H1 (cell line): ENCODE results near the gene ACRV1. TPM values are rescaled to one million over a fixed set of nuclear protein-coding genes. Genes with fewer than 3 reads are reported as not detected.

ENCODE experiments used
- CTCF ChIA-PET: fragments of 300-600 bp; sonication (Branson Sonifier 250); formaldehyde crosslinking; loops from one replicate; lab custom pipeline; 2021; ENCODE audit not compliant: partially characterized antibody; lab: Charles Lee
- POLR2A ChIA-PET: fragments of 300-600 bp; sonication (Branson Sonifier 250); formaldehyde crosslinking; loops from one replicate; lab custom pipeline; 2021; ENCODE audit warnings: inconsistent platforms; ENCODE audit not compliant: partially characterized antibody; lab: Charles Lee
- DNase-seq, 2 experiments: peaks; one replicate each; pipeline versions ENCODE4 v3.0.0 to v3.0.0-alpha.2; 2010 to 2022; ENCODE audit warnings: low spot score in 2 of 2, low read depth in 1 of 2, mixed read lengths in 1 of 2
- FAIRE-seq: peaks from 2 replicates; lab custom pipeline; 2011; peaks lifted over from hg19 to GRCh38; lab: Jason Lieb, UNC
- H2AFZ ChIP-seq: 2 replicates; pipeline ENCODE4 v1.8.1; 2012; ENCODE audit warnings: low read length, inconsistent platforms
- H2AK5ac ChIP-seq: 2 replicates; pipeline ENCODE4 v1.6.1; 2013; ENCODE audit warnings: low read depth, low read length
- H2BK120ac ChIP-seq: replicated peaks from 2 replicates; pipeline ENCODE3; 2013; ENCODE audit warnings: low read depth, low read length, inconsistent platforms
- H2BK12ac ChIP-seq: 2 replicates; pipeline ENCODE4 v1.6.1; 2013; ENCODE audit warnings: low read depth, low read length
- H2BK15ac ChIP-seq: 2 replicates; pipeline ENCODE4 v1.6.1; 2013; ENCODE audit warnings: low read length
- H2BK20ac ChIP-seq: 2 replicates; pipeline ENCODE4 v1.6.1; 2013; ENCODE audit warnings: low read length
- H2BK5ac ChIP-seq: 2 replicates; pipeline ENCODE4 v1.6.1; 2013; ENCODE audit warnings: low read depth, low read length
- H3K14ac ChIP-seq: 2 replicates; pipeline ENCODE4 v1.6.1; 2013; ENCODE audit warnings: inconsistent platforms; ENCODE audit not compliant: insufficient read length
- H3K18ac ChIP-seq: 2 replicates; pipeline ENCODE4 v1.6.1; 2013; ENCODE audit warnings: low read length; ENCODE audit errors: extremely low read depth
- H3K23ac ChIP-seq: 2 replicates; pipeline ENCODE4 v1.6.1; 2013; ENCODE audit warnings: inconsistent platforms; ENCODE audit not compliant: insufficient read length
- H3K23me2 ChIP-seq: 2 replicates; pipeline ENCODE4 v1.6.1; 2013; ENCODE audit warnings: low read depth, low read length
- H3K27ac ChIP-seq: 2 replicates; pipeline ENCODE4 v1.6.1; 2011; ENCODE audit warnings: low read depth, low read length, inconsistent platforms
- H3K27me3 ChIP-seq, 4 experiments: replicated peaks in 1 of 4; 1 replicate in 1 of 4; 2 replicates in 3 of 4; pipeline versions ENCODE4 v1.6.1 to v1.8.1; 2011 to 2013; ENCODE audit warnings: low read length in 3 of 4, mild to moderate bottlenecking in 3 of 4, inconsistent platforms in 2 of 4, mixed read lengths in 2 of 4, moderate library complexity in 1 of 4; ENCODE audit not compliant: control insufficient read depth in 3 of 4, insufficient read depth in 3 of 4; ENCODE audit errors: extremely low read depth in 1 of 4
- H3K36me3 ChIP-seq, 4 experiments: 2 replicates each; pipeline versions ENCODE4 v1.6.1 to v1.8.1; 2011 to 2013; ENCODE audit warnings: mild to moderate bottlenecking in 4 of 4, low read length in 3 of 4, moderate library complexity in 2 of 4, control low read depth in 1 of 4, inconsistent platforms in 1 of 4; ENCODE audit not compliant: insufficient read depth in 4 of 4, control insufficient read depth in 2 of 4
- H3K4ac ChIP-seq: replicated peaks from 2 replicates; pipeline ENCODE3; 2013; ENCODE audit warnings: low read length, low read depth, mixed read lengths, inconsistent platforms; ENCODE audit not compliant: insufficient read length
- H3K4me1 ChIP-seq, 4 experiments: replicated peaks in 1 of 4; 1 replicate in 1 of 4; 2 replicates in 3 of 4; pipeline versions ENCODE4 v1.6.1 to v1.8.1; 2011 to 2013; ENCODE audit warnings: low read length in 3 of 4, inconsistent platforms in 2 of 4, mixed read lengths in 1 of 4; ENCODE audit not compliant: insufficient read depth in 4 of 4, control insufficient read depth in 3 of 4
- H3K4me2 ChIP-seq, 2 experiments: 2 replicates each; pipeline versions ENCODE4 v1.6.1 to v1.8.1; 2011 to 2013; ENCODE audit warnings: low read depth in 2 of 2, low read length in 2 of 2, control low read depth in 1 of 2, inconsistent platforms in 1 of 2, mild to moderate bottlenecking in 1 of 2; ENCODE audit not compliant: insufficient read depth in 1 of 2
- H3K4me3 ChIP-seq, 4 experiments: fragments of 200-600, 300-600 bp in 1 of 4; sonication (generic), shearing (Covaris generic), sonication (Bioruptor Twin) in 1 of 4; 2 replicates each; pipeline versions ENCODE4 v1.5.1 to v1.8.1; 2011 to 2016; ENCODE audit warnings: low read length in 4 of 4, low read depth in 3 of 4, control low read depth in 2 of 4, inconsistent platforms in 2 of 4, mild to moderate bottlenecking in 2 of 4, mixed read lengths in 1 of 4, moderate library complexity in 1 of 4; ENCODE audit not compliant: insufficient read depth in 2 of 4; ENCODE audit errors: extremely low read depth in 1 of 4
- H3K56ac ChIP-seq: replicated peaks from 2 replicates; pipeline ENCODE3; 2013; ENCODE audit warnings: low read depth, mild to moderate bottlenecking, mixed read lengths, low read length, inconsistent platforms; ENCODE audit not compliant: insufficient read length
- H3K79me1 ChIP-seq: 2 replicates; pipeline ENCODE4 v1.6.1; 2013; ENCODE audit warnings: low read depth, low read length, control low read depth
- H3K79me2 ChIP-seq, 2 experiments: 2 replicates each; pipeline versions ENCODE4 v1.6.1 to v1.8.1; 2012 to 2013; ENCODE audit warnings: low read length in 2 of 2, mild to moderate bottlenecking in 2 of 2, inconsistent platforms in 1 of 2; ENCODE audit not compliant: insufficient read depth in 2 of 2, control insufficient read depth in 1 of 2
- H3K9ac ChIP-seq, 4 experiments: replicated peaks in 1 of 4; 1 replicate in 1 of 4; 2 replicates in 3 of 4; pipeline versions ENCODE4 v1.6.1 to v1.8.1; 2011 to 2013; ENCODE audit warnings: low read depth in 3 of 4, low read length in 3 of 4, control low read depth in 2 of 4, mild to moderate bottlenecking in 2 of 4, moderate library complexity in 2 of 4, inconsistent platforms in 1 of 4; ENCODE audit errors: extremely low read depth in 1 of 4
- H3K9me3 ChIP-seq, 2 experiments: 2 replicates each; pipeline versions ENCODE4 v1.6.1 to v1.8.1; 2012 to 2013; ENCODE audit warnings: mild to moderate bottlenecking in 2 of 2, moderate library complexity in 2 of 2, control low read depth in 1 of 2, inconsistent platforms in 1 of 2, low read depth in 1 of 2, low read length in 1 of 2, mixed read lengths in 1 of 2; ENCODE audit not compliant: insufficient read depth in 2 of 2
- H4K20me1 ChIP-seq, 2 experiments: replicated peaks in 1 of 2; 2 replicates each; pipeline versions ENCODE3 to v1.8.1; 2011 to 2013; ENCODE audit warnings: inconsistent platforms in 2 of 2, low read length in 2 of 2, mild to moderate bottlenecking in 1 of 2; ENCODE audit not compliant: insufficient read depth in 2 of 2, control insufficient read depth in 1 of 2
- H4K5ac ChIP-seq: 2 replicates; pipeline ENCODE4 v1.6.1; 2013; ENCODE audit warnings: low read length, low read depth, mixed read lengths, inconsistent platforms; ENCODE audit not compliant: insufficient read length
- H4K8ac ChIP-seq: 2 replicates; pipeline ENCODE4 v1.8.0; 2013; ENCODE audit warnings: mild to moderate bottlenecking, moderate library complexity, low read length, inconsistent platforms; ENCODE audit not compliant: insufficient read depth; ENCODE audit errors: extremely low read depth
- H4K91ac ChIP-seq: replicated peaks from 2 replicates; pipeline ENCODE3; 2013; ENCODE audit warnings: low read length, mixed read lengths, inconsistent platforms; ENCODE audit not compliant: insufficient read length
- BCL11A ChIP-seq, 2 experiments: IDR thresholded peaks; one replicate each; pipeline ENCODE4 v1.6.1; 2011; ENCODE audit warnings: low read depth in 2 of 2, low read length in 2 of 2, mild to moderate bottlenecking in 2 of 2
- CTCF ChIP-seq, 3 experiments: IDR thresholded peaks; 1 replicate in 2 of 3; 2 replicates in 1 of 3; pipeline versions ENCODE4 v1.5.1 to v1.6.1; 2011; ENCODE audit warnings: low read length in 3 of 3, mild to moderate bottlenecking in 3 of 3, inconsistent platforms in 2 of 3, low read depth in 1 of 3, moderate library complexity in 1 of 3; ENCODE audit not compliant: insufficient read depth in 1 of 3; ENCODE audit errors: control extremely low read depth in 1 of 3
- EP300 ChIP-seq, 2 experiments: IDR thresholded peaks; 1 replicate in 1 of 2; 2 replicates in 1 of 2; pipeline ENCODE4 v1.6.1; 2011 to 2012; ENCODE audit warnings: low read depth in 2 of 2, low read length in 2 of 2, mild to moderate bottlenecking in 2 of 2, borderline replicate concordance in 1 of 2, inconsistent platforms in 1 of 2, moderate library complexity in 1 of 2
- FOSL1 ChIP-seq: IDR thresholded peaks from 2 replicates; pipeline ENCODE4 v1.6.1; 2011; ENCODE audit warnings: mild to moderate bottlenecking, low read depth, low read length, moderate library complexity; ENCODE audit not compliant: insufficient read depth
- GTF2F1 ChIP-seq: IDR thresholded peaks from 2 replicates; pipeline ENCODE4 v1.6.1; 2012; ENCODE audit warnings: low read depth, low read length, improper control_type of control experiment, borderline replicate concordance
- RXRA ChIP-seq: IDR thresholded peaks from 2 replicates; pipeline ENCODE4 v1.6.1; 2011; ENCODE audit warnings: low read depth, mild to moderate bottlenecking, low read length, moderate library complexity; ENCODE audit not compliant: insufficient read depth
- SIX5 ChIP-seq: IDR thresholded peaks from 2 replicates; pipeline ENCODE4 v1.6.1; 2011; ENCODE audit warnings: mild to moderate bottlenecking, low read depth, low read length
- SUZ12 ChIP-seq: fragments of 200-600 bp; sonication (generic); IDR thresholded peaks from 2 replicates; pipeline ENCODE4 v1.6.1; 2012; ENCODE audit warnings: mild to moderate bottlenecking, inconsistent platforms, low read length, moderate library complexity, mixed read lengths
- TEAD4 ChIP-seq: IDR thresholded peaks from 2 replicates; pipeline ENCODE4 v1.6.1; 2012; ENCODE audit warnings: low read depth, low read length, inconsistent platforms, mixed read lengths
- ZNF274 ChIP-seq: IDR thresholded peaks from 2 replicates; pipeline ENCODE4 v1.7.0; 2012; ENCODE audit warnings: low read length, borderline replicate concordance; ENCODE audit errors: extremely low read depth
- WGBS, 2 experiments: shearing (Covaris generic) in 1 of 2; methylation state at CpG; one replicate each; pipeline versions ENCODE4 v1.1.6 to v1.1.7; 2013 to 2015; ENCODE audit warnings: low lambda C conversion rate in 2 of 2, mixed read lengths in 2 of 2, inconsistent platforms in 1 of 2, low coverage in 1 of 2, missing lambda C conversion rate in 1 of 2; ENCODE audit not compliant: insufficient replicate concordance in 2 of 2, insufficient coverage in 1 of 2, insufficient read length in 1 of 2; ENCODE audit errors: extremely low coverage in 1 of 2, missing lambda C conversion rate in 1 of 2; 5-methylcytosine and 5-hydroxymethylcytosine counted together
- polyA plus RNA-seq, 7 experiments: library from polyadenylated mRNA; depleted of rRNA in 3 of 7; stranded (reverse) in 5 of 7; unstranded in 2 of 7; fragments of >200 nt in 5 of 7; fragments of 200-250 nt in 2 of 7; gene quantifications; 1 replicate in 5 of 7; 2 replicates in 1 of 7; 4 replicates in 1 of 7; pipeline versions ENCODE4 v1.2.1 to v1.2.3, GENCODE V29; 2011 to 2013; ENCODE audit warnings: missing spikeins in 2 of 7, mixed read lengths in 2 of 7
- total RNA-seq: library from RNA; stranded (reverse); fragmentation: NEBNext Ultra II Directional; extraction: Animal tissue kit (Norgen Biotek cat#: 25700); gene quantifications from 2 replicates; pipeline ENCODE4 v1.2.1, GENCODE V29; 2021

The ACRV1 gene
- total and polyA plus RNA-seq, 2 of the 8 experiments (the other 6 are each of a cell fraction or from before 2014, with no cell fraction given): 0.06 TPM; not detected in 1

DNA sequence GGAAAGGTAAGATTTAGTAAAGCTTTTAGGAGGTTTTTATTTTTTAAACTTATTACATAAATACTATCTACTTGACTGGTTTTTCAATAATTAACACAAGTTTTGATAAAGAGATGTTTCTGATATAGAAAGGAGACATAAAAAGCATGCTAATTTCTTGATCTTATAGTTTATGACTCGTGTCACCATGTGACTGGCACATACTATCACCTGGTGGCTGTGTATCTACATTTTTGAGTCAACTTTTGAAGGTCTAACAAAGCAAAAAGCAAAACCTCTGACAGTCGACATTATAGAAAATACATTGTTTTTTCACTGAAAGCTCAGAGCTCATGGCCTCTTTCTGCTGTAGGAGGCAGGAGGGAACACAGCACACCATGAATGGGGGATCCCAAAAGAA, 810 bp downstream of the ACRV1 start:
- CTCF ChIA-PET: interaction anchor here (0.6 to 5.7 kb wide), 21 partner anchors 8 to 199 kb away, joined by 3 to 45 read pairs (median 3); partner anchors contain the start of gene EI24
- Histone ChIP-seq H2BK120ac (no peak overlapping the region), H3K9me3 (no peaks in the 10 kb centered on the region), H3K4me1 (peaks cover 0 to under 1% (median 0%) of the 10 kb centered on the region in 4 experiments; a peak in 2 of 7 replicates), H3K14ac (no peak overlapping the region), H2BK15ac (no peak overlapping the region), H4K5ac (no peak overlapping the region), H3K4me3 (no peak overlapping the region), H3K23me2 (no peaks in the 10 kb centered on the region), H4K20me1 (no peaks in the 10 kb centered on the region), H3K27me3 (no peaks in the 10 kb centered on the region), H3K4ac (no peak overlapping the region), H2AFZ (no peak overlapping the region), H2BK5ac (no peak overlapping the region), H4K8ac (no peak overlapping the region), H3K9ac (no peak overlapping the region), H3K79me1 (0 out of 2 replicates have a peak, but pooled peaks cover 2% of the 10 kb centered on the region), H3K4me2 (no peak overlapping the region), H4K91ac (no peak overlapping the region), H2BK12ac (no peak overlapping the region), H3K23ac (no peak overlapping the region), H3K18ac (no peak overlapping the region), H3K27ac (no peak overlapping the region), H3K36me3 (peaks cover 0 to 34% (median 24%) of the 10 kb centered on the region in 4 experiments; a peak in 7 of 8 replicates), H3K79me2 (no peaks in the 10 kb centered on the region), H2BK20ac (no peak overlapping the region), H3K56ac (no peak overlapping the region), H2AK5ac (no peak overlapping the region)
- 92% methylated on average over 2 of the region's 2 CpGs; no CpG with 5 or more reads in 1 of the 2 experiments for WGBS, 2 experiments
- POLR2A ChIA-PET: interaction anchor here (0.9 to 3.4 kb wide), 2 partner anchors 8 to 199 kb away, joined by 3 to 18 read pairs; no protein-coding TSS in a partner anchor
- FAIRE-seq: no peak
- DNase-seq: no peak
- TF ChIP-seq RXRA: no peak
- no peak for TF ChIP-seq TEAD4
- TF ChIP-seq CTCF (IDR thresholded peaks at IDR 0.05; ENCODE audit: control extremely low read depth in 1 of 3, insufficient read depth in 1 of 3, low read depth in 1 of 3, low read length in 3 of 3): no peak
- no peak for TF ChIP-seq BCL11A (IDR thresholded peaks at IDR 0.05; ENCODE audit: low read depth in 2 of 2, low read length in 2 of 2)
- TF ChIP-seq SUZ12: no peak
- no peak for TF ChIP-seq FOSL1
- no peak for TF ChIP-seq EP300 (IDR thresholded peaks at IDR 0.05; ENCODE audit: borderline replicate concordance in 1 of 2, low read depth in 2 of 2, low read length in 2 of 2)
- TF ChIP-seq ZNF274: no peak
- no peak for TF ChIP-seq SIX5
- no peak for TF ChIP-seq GTF2F1
